HUDEP-2 (cell line): ENCODE measurements around the gene PCYT1A.
"Not testable (repeated sequence)": the region's sequence is repeated elsewhere in the genome, so short reads cannot be mapped to it uniquely, and the experiment has no call there.

Source experiments
- DNase-seq, 76 experiments: peaks; one replicate each; lab custom pipeline; 2025; ENCODE audit not compliant: unreplicated experiment in 76 of 76; lab: John Stamatoyannopoulos, UW

PCYT1A gene

DNA sequence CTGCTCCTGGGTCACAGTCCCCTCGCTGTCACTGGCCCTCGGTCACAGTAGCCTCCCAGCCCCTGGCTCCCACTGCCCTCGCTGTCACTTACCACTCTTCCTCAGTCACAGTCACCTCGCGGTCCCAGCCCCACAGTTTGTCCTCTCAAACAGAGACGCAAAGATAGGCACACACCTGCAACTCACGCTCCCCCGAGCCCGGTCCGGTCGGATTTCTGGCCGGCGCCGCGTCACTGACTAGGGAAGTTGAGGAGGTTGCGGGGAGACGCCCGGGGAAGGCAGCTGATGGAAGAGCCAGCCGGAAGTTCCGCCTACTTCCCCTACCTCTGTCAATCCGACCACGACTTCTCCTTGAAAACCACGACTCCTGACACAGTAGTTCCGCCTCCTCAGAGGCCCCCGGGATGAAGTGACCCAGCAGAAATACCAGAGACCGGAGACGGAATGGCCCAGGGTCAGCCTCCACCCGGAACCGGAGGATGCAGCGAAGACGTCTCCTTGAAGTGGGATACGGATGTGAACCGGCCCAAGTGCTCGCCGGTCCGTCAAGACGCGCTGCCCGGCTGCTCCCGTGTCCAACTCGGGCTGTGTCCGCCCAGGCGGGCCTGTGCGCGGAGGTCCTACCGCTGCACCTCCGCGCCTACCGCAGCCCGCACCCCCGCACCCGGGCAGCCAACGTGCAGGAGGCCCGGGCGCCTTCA, at the start of gene PCYT1A:
Gene PCYT1A, minus strand, starts transcription at position 287 of the 701 bp plus-strand sequence. CDS start 17,195 bp downstream, outside the sequence.
- peak in 75 of 76 experiments; percentile 9 to 88 (median 77) for DNase-seq

DNA sequence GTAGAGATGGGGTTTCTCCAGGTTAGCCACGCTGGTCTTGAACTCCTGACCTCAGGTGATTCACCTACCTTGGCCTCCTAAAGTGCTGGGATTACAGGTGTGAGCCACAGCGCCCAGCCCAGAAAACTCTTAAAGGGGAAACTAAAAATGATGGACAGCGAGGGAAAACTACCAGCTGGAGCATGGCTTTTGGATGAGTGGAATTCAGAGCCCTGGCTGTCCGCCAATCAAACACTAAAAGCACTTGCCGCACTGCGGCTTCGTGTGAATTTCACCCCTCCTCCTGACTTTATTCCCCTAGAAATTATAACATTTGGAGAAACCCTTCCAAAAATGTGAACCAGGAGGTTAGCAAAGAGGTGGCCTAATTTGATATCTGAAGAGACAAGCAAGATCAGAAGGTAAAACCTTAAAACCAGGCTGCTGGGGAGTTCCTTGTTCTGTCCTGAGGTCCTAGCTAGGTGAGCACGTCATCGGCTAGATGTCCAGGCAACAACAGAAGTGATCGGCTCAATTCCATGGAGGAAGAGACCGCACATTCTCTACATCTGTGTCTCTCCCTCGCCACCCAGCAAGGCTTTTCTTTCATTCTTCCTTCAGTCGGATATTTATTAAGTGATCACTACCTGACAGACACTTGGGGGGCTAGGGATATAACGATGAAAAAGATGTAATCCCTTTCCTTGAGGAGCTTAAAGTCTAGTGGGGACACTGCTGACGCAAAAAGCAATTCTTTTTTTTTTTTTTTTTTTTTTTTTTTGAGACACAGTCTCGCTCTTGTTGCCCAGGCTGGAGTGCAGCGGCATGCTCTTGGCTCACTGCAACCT, 49.0 kb upstream of the PCYT1A start:
- no peak for DNase-seq

DNA sequence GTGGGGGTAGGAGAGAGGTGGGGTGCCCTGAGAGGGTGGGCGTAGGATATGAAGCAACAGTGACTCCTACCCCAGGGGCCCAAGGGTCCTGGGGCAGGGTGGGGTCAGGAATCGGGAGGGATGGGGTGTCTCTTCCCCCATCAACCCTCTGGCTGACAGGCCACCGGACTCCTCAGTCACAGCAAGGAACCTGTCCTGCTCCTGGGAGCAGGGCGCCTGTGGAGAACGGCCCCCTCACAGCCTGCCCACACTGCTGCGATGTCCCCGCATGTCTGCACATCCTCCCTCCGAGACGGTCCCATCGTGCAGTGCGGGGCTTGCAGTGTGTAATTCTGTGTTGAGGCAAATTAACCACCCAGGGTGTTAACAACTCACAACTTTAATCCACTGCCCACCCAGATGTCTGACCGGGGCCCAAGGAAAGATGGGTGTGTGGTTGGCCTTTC, 48.0 kb upstream of the PCYT1A start:
- DNase-seq = no peak

DNA sequence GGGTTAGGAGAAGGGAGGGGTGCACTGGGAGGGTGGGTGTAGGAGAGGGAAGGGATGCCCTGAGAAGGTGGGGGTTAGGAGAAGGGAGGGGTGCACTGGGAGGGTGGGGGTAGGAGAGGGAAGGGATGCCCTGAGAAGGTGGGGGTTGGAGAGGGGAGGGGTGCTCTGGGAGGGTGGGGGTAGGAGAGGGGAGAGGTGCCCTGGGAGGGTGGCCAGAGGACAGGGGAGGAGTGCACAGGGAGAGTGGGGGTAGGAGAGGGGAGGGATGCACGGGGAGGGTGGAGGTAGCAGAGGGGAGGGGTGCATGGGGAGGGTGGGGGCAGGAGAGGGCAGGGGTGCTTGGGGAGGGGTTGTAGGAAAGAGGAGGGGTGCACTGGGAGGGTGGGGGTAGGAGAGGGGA, 47.5 kb upstream of the PCYT1A start:
- DNase-seq = no peak

DNA sequence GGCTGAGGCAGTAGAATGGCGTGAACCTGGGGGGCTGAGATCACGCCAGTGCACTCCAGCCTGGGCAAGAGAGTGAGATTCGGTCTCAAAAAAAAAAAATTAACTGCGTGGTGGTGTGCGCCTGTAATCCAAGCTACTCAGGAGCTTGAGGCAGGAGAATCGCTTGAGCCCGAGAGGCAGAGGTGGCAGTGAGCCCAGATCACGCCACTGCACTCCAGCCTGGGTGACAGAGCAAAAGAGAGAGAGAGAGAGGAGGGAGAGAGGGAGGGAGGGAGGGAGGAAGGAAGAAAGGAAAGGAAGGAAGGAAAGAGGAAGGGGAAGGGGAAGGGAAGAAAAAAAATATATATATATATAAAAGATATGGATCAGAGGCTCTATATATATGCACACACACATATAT, 44.6 kb upstream of the PCYT1A start:
- no peak for DNase-seq

DNA sequence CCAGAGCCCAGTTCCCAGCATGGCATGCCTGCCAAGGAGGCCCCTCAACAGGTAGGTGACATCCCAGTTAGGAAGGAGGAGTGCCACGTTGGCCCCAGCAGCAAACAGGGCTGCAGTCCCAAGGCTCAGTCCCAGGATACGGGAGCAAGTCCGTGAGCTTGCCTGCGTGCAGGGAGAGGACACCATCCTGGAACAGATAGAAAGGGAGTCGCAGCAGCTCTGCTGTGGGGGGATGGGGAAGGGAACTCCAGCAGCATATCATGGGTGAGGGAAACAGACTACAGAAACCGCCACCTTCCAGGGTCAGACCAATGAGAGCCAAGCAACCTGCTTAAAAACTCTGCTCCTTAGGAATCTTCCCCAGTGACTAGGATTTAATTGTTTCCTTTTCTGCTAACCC, 39.9 kb upstream of the PCYT1A start:
- no peak for DNase-seq

DNA sequence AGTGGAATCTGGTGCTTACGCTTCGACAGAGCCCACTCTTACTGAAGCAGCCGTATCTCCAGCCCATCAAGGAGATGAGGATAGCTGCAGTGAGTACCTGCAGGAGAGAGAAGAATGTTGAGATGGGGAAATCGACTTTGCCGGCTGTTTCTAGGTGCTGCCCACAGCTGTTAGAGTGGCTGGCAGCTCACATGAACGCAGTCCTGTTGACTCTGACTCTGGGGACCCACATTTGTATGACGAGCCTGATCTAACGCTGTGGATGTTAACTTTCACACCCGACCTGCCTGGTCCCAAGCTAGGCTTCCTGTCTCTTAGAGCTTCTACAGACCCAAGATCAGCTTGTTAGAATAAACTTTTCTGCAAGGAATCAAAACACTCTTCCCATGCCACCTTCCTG, 39.4 kb upstream of the PCYT1A start:
- DNase-seq = no peak

DNA sequence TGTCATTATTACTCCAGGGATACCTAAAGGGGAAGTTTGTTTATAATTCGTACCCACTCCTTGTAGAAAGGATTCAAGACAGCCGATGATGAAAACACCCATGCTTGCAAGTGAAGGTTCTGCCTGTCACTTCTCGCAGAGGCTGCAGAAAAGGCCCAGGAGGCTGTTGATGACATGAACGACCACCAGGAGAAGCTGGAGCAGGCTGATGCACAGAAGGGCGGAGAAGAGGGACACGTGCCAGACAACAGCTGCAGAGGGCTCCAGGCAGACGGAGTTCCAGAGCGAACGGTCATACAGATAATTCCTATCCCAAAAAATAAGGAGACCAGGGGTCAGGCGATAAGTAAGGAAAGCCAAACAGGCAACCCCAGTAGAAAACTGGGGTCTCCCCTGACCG, 36.2 kb upstream of the PCYT1A start:
- DNase-seq = peak in 9 of 76 experiments; percentile 6 to 32 (median 18)

DNA sequence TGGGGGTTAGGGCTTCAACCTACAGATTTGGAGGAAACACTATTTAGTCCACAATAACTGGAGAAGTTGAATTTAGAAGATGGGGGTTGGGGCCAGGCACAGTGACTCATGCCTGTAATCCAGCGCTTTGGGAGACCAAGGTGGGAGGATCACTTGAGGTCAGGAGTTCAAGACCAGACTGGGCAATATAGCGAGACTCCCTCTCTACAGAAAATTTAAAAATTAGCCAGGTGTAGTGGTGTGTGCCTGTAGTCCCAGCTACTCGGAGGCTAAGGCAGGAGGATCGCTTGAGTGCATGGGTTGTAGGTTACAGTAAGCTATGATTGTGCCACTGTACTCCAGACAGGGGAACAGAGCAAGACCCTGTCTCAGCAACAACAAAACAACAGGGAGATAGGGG, 35.5 kb upstream of the PCYT1A start:
- DNase-seq = no peak

DNA sequence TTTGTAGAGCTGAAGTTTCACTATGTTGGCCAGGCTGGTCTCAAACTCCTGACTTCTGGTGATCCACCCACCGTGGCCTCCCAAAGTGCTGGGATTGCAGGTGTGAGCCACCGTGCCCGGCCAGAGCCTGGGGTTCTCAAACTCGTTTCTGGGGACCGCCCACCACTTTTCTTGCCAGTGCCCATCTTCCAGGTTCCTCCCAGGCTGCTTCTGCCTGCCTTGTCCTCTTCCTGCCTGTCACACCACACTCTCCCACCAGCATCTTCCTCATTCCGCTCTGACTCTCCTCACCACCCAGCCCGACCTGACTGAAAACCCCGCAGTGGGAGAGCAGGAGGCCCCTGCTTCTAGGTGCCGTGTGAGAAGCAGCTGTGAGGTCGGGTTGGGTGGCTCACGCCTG, 33.6 kb upstream of the PCYT1A start:
- no peak for DNase-seq

DNA sequence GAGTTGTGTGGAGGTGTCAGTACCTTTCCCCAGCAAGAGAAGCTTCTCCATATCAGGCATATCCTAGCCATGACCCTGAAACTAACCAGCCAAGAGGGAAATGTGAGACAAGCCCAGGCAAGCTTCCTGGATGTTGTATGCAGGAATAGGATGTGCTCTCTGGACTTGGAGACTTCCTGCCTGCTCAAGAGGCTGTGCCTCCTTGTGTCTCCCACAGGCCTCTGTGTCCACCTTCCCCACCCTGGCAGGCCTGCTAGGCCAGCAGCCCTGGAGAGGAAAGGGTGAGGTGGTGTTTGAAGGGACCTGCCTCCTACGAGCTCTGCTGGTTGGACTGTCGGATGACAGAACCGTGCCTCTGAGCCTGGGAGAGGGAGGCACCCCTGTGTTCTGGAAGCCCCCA, 32.6 kb upstream of the PCYT1A start:
- no peak for DNase-seq

DNA sequence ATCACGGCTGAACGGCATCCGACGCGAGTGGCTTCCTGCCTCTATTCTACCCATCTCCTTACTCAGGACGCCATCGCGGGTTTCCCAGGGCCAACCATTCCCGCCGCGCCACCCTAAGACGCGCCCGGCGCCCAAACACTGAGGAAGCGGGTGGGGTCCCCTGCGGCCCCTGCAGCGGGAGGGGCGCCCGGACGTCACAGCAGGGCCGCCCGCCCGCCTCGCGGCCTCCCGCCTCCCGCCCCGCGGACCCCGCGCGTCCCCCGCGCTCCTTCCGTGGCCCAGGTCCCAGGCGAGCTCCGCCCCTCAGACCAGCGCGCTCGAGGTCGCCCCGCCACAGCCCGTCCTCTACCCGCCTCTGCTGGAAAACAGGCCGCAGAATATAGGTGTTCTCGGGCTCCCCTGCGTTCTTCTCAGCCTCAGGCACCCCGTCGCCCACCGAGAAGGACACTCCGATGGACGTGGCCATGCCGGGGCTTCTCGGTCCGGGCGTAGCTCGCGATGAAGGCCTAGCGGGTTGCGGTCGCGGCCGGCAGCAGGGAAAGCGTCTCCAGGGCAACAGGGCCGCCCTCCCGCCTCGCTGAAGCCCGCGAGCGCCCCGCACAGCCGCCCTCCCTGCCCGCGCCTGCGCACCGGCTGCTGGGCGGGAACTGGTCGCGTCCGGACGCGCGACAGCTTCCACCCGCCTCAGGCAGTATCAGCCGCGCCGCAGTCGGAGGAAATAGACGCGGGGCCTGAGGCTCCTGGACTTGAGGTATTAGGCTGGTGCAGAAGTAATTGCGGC, 30.4 kb upstream of the PCYT1A start, which contains the start of gene DYNLT2B:
Gene DYNLT2B, minus strand, starts transcription at position 554 of the 781 bp plus-strand sequence. Its CDS starts 88 bp downstream, at position 466.
- DNase-seq = peak in 74 of 76 experiments; percentile 42 to 91 (median 80)

DNA sequence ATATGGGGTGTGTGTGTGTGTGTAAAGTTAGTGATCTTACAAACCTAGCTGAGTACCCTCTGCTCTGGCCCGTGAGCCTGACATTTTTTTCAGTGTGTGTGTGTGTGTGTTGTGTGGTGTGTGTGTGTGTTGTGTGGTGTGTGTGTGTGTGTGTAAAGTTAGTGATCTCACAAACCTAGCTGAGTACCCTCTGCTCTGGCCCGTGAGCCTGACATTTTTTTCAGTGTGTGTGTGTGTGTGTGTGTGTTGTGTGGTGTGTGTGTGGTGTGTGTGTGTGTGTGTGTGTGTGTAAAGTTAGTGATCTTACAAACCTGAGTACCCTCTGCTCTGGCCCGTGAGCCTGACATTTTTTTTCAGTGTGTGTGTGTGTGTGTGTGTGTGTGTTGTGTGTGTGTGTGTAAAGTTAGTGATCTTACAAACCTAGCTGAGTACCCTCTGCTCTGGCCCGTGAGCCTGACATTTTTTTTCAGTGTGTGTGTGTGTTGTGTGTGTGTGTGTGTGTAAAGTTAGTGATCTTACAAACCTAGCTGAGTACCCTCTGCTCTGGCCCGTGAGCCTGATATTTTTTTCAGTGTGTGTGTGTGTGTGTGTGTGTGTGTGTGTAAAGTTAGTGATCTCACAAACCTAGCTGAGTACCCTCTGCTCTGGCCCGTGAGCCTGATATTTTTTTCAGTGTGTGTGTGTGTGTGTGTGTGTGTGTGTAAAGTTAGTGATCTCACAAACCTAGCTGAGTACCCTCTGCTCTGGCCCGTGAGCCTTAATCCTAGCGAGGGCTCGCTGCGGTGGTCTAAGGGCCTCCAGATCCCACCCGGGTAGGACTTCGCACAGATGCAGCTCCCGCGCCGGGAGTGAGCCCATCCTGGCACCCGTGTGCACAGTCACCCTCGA, 29.5 kb upstream of the PCYT1A start:
- not testable (repeated sequence) for DNase-seq

DNA sequence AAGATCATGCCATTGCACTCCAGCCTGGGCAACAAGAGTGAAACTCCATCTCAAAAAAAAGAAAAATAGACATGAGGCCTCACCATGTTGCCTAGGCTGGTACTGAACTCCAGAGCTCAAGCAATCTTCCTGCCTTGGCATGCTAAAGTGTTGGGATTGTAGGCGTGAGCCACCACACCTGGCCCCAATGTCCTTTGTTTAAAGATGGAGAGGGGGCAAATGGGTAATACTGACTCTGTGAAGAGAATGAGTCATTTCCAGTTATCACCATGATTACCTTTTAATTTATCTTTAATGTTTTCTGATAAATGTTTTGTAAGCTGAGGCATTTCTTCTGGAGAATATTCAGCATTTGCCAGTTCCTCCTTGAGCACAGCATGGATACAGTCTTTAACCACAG, 28.3 kb upstream of the PCYT1A start:
- DNase-seq = no peak

DNA sequence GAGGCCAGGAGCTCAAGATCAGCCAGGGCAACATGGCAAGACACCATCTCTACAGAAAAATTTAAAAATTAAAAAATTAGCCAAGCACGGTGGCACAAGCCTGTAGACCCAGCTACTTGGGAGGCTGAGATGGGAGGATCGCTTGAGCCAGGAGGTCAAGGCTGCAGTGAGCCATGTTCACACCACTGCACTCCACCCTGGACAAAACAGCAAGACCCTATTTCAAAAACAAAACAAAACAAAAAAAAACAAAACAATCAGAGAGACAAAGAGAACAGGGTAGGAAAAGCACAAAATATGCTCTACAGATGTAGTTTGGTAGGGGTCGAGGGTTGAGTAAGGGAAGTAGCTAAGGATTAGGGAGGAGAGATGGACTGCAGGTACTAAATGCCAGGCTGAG, 27.1 kb upstream of the PCYT1A start:
- no peak for DNase-seq

DNA sequence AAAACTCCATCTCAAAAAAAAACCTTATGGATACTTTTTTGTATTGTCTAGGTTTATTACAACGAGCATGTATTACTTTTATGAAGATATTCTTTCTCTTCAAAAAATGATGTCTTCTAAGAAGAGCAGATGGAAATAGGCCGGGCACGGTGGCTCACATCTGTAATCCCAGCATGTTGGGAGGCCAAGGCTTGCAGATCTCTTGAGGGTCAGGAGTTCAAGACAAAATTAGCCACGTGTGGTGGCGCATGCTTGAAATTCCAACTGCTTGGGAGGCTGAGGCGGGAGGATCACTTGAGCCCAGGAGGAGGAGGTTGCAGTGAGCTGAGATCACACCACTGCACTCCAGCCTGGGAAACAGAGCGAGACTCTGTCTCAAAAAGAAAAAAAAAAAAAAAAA, 26.6 kb upstream of the PCYT1A start:
- DNase-seq = not testable (repeated sequence)

DNA sequence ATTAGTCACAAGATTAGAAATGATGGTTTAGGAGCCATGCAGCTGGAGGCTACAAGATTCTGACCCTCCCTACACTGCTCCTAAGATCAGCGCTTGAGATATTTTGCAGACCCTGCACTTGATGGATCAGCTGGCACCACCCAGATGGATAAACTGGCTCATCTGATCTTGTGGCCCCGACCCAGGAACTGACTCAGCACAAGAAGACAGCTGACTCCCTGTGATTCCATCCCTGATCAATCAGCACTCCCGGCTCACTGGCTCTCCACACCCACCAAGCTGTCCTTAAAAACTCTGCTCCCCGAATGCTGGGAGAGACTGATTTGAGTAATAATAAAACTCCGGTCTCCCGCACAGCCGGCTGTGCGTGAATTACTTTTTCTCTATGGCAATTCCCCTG, 15.4 kb upstream of the PCYT1A start:
- DNase-seq = not testable (repeated sequence)

DNA sequence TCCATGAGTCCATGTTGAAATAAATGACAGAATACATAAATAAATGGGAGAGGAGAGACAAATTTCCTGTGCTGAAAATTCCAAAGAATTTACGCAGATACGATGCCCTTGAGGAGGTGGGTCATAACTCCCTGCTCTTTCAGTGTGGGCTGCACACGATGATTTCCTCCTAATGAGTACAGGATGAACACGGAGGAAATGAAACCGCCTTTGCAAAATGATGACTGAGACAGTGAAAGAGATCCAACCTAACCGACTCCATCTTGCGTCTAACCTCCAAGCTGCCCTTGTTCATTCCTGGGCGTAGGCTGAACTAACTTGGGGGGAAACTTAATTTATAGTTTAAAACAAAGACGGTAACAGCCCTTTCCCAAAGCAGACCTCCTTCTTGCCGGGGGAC, 15.0 kb upstream of the PCYT1A start:
- not testable (repeated sequence) for DNase-seq

DNA sequence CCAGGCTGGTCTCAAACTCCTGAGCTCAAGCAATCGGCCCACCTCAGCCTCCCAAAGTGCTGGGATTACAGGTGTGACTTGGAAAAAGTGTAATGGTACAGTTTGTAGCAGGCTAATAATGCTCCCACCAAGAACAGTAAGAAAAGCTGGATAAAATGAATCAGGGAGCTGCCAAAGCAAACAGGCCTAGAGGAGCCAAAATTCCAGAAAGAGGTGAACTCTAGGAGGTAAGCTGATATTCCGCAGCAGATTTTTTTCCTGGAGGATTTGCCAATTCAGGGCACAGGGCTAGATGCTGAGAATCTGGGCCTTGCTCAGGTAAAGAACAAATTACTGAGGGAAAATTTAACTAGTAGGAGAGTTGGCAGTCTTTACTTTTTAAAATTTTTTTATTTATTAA, 11.0 kb upstream of the PCYT1A start:
- DNase-seq = no peak

DNA sequence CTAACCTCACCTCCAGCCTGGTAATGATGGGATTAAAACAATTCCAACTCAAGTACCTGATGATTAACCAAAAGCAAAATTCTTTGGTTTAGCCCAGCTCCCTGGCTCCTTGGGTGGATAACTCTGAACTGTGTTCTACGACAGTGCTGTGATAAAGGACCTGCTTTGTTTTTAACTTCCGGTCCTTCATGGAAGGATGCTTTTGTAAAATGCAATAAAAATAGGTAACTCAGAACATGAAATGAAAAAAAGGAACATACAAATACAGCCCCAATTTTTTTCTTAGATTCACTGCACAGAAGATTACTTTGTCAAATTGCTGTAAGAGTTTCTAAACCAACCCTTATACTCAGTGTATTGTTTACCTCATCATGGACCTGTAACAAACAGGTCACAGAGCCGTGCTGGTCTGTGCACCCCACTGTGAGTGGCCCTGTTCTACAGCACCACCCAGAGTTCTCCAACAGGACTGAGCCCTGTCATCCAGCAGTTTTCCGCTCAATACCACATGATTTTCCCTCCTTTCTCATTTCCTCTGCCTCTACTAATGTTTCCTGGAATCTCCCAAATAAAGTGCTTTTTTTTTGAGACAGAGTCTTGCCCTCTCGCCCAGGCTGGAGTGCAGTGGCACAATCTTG, 4.9 kb upstream of the PCYT1A start:
- no peak for DNase-seq
